WTC11 (cell line): ENCODE results near the gene GHRHR. TPM values are rescaled to one million over a fixed set of nuclear protein-coding genes. Genes with fewer than 3 reads are reported as not detected.

Experiments
- ATAC-seq: fragments of 200-7000 bp; cut with Tn5 transposase; 2 replicates; pipeline ENCODE4 v1.10.0; 2021; ENCODE audit warnings: mild to moderate bottlenecking, moderate library complexity
- CTCF ChIA-PET: fragments of 300-600 bp; sonication (Branson Sonifier 250); formaldehyde crosslinking; loops from one replicate; lab custom pipeline; 2021; ENCODE audit warnings: antibody characterized with exemption; lab: Charles Lee
- POLR2A ChIA-PET: fragments of 350-600 bp; sonication (Branson Sonifier 250); formaldehyde crosslinking; loops from one replicate; lab custom pipeline; 2021; ENCODE audit warnings: antibody characterized with exemption; lab: Charles Lee
- DNase-seq: peaks from one replicate; pipeline ENCODE4 v3.0.0; 2021; ENCODE audit warnings: low spot score
- H3K27ac Mint-ChIP-seq: 2 replicates; pipeline ENCODE4 v1.8.0; 2021; ENCODE audit warnings: mixed read lengths
- H3K27me3 Mint-ChIP-seq: 2 replicates; pipeline ENCODE4 v1.8.0; 2021; ENCODE audit warnings: low read depth, mild to moderate bottlenecking, moderate library complexity, mixed read lengths
- H3K36me3 Mint-ChIP-seq: 2 replicates; pipeline ENCODE4 v1.8.0; 2021; ENCODE audit warnings: mixed read lengths
- H3K4me1 Mint-ChIP-seq: 2 replicates; pipeline ENCODE4 v1.8.0; 2022; ENCODE audit warnings: mixed read lengths
- H3K4me3 Mint-ChIP-seq: 2 replicates; pipeline ENCODE4 v1.8.0; 2021; ENCODE audit warnings: mild to moderate bottlenecking, moderate library complexity, mixed read lengths
- H3K9me3 Mint-ChIP-seq: 2 replicates; pipeline ENCODE4 v1.8.0; 2021; ENCODE audit warnings: mixed read lengths
- ARID4B ChIP-seq: sonication (generic); formaldehyde crosslinking; IDR thresholded peaks from 2 replicates; pipeline ENCODE4 v1.8.0; 2023; ENCODE audit warnings: missing genetic modification reagents, mild to moderate bottlenecking, borderline replicate concordance
- ATF3 ChIP-seq: sonication (generic); formaldehyde crosslinking; conservative IDR thresholded peaks from 2 replicates; pipeline ENCODE4 v1.8.1; 2022; ENCODE audit warnings: mild to moderate bottlenecking, missing genetic modification reagents
- ETV6 ChIP-seq: sonication (generic); formaldehyde crosslinking; IDR thresholded peaks from 2 replicates; pipeline ENCODE4 v1.8.1; 2022; ENCODE audit warnings: mild to moderate bottlenecking, missing genetic modification reagents
- FOXK1 ChIP-seq: sonication (generic); formaldehyde crosslinking; IDR thresholded peaks from 2 replicates; pipeline ENCODE4 v1.8.0; 2022; ENCODE audit warnings: mild to moderate bottlenecking, moderate library complexity, missing genetic modification reagents
- GABPB1 ChIP-seq: sonication (generic); formaldehyde crosslinking; IDR thresholded peaks from 2 replicates; pipeline ENCODE4 v1.8.1; 2023; ENCODE audit warnings: mild to moderate bottlenecking, missing genetic modification reagents
- GRHL2 ChIP-seq: fragments of 250-450 bp; sonication (Bioruptor Pico); IDR thresholded peaks from 2 replicates; pipeline ENCODE4 v1.8.0; 2022; ENCODE audit warnings: mild to moderate bottlenecking, moderate library complexity; ENCODE audit not compliant: insufficient replicate concordance, severe bottlenecking
- KAT7 ChIP-seq: sonication (generic); formaldehyde crosslinking; IDR thresholded peaks from 2 replicates; pipeline ENCODE4 v1.8.1; 2023; ENCODE audit warnings: missing genetic modification reagents, mild to moderate bottlenecking, borderline replicate concordance
- NFE2L1 ChIP-seq: sonication (generic); formaldehyde crosslinking; IDR thresholded peaks from 2 replicates; pipeline ENCODE4 v1.8.1; 2023; ENCODE audit warnings: missing genetic modification reagents
- NR1H2 ChIP-seq: sonication (generic); formaldehyde crosslinking; IDR thresholded peaks from 2 replicates; pipeline ENCODE4 v1.9.0; 2021; ENCODE audit warnings: mild to moderate bottlenecking, moderate library complexity, missing genetic modification reagents
- SOX15 ChIP-seq: fragments of 250-450 bp; sonication (Bioruptor Pico); IDR thresholded peaks from 2 replicates; pipeline ENCODE4 v1.9.0; 2021; ENCODE audit warnings: mild to moderate bottlenecking
- ZBTB43 ChIP-seq: sonication (generic); formaldehyde crosslinking; IDR thresholded peaks from 2 replicates; pipeline ENCODE4 v1.8.1; 2023; ENCODE audit warnings: mild to moderate bottlenecking, missing genetic modification reagents
- ZNF232 ChIP-seq: sonication (generic); formaldehyde crosslinking; IDR thresholded peaks from 2 replicates; pipeline ENCODE4 v1.8.0; 2022; ENCODE audit warnings: mild to moderate bottlenecking, missing genetic modification reagents
- total RNA-seq: library from RNA; stranded (reverse); gene quantifications from 3 replicates; pipeline ENCODE4 v1.2.3, GENCODE V29; 2021
- TF ChIP-seq, protein P1 (sequence below): sonication (generic); formaldehyde crosslinking; IDR thresholded peaks from 2 replicates; pipeline ENCODE4 v1.8.0; 2022; ENCODE audit warnings: mild to moderate bottlenecking, missing genetic modification reagents
- TF ChIP-seq, protein P2 (sequence below): sonication (generic); formaldehyde crosslinking; IDR thresholded peaks from 2 replicates; pipeline ENCODE4 v1.8.1; 2022; ENCODE audit warnings: low read depth, mild to moderate bottlenecking, moderate library complexity, missing genetic modification reagents, borderline replicate concordance
- TF ChIP-seq, protein P3 (sequence below): fragments of 250-450 bp; sonication (Bioruptor Pico); IDR thresholded peaks from 2 replicates; pipeline ENCODE4 v1.9.0; 2021; ENCODE audit warnings: mild to moderate bottlenecking
- TF ChIP-seq, protein P4 (sequence below): fragments of 250-450 bp; sonication (Bioruptor Pico); conservative IDR thresholded peaks from 2 replicates; pipeline ENCODE4 v1.9.0; 2021; ENCODE audit warnings: mild to moderate bottlenecking
- TF ChIP-seq, protein P5 (sequence below): fragments of 250-450 bp; sonication (Bioruptor Pico); IDR thresholded peaks from 2 replicates; pipeline ENCODE4 v1.9.0; 2021; ENCODE audit warnings: moderate library complexity, mild to moderate bottlenecking, inconsistent platforms, borderline replicate concordance

The GHRHR gene
- total RNA-seq, 1 experiment from 2014 or later: 5.0 TPM

DNA sequence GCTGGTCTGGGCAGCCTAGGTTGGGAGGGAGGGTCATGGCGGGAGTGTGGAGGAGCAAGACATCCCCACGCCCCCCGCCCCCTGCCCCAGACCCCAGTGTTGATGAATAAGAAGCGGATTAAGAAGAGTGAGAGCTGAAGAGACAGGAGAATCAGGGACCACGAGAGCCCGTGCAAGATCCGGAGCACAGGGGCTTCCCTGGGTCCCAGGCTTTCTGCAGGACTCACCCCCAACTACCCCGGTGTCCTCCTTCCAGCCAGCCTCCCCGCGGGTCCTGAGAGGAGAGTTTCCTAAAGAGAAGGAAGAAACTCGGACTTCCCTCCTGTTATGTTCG lies 20.1 kb downstream of the GHRHR start:
- H3K9me3 Mint-ChIP-seq: no peaks in the 10 kb centered on the region
- H3K27me3 Mint-ChIP-seq: peaks cover 7% of the 10 kb centered on the region
- peak overlapping the region; percentile 51; the same call in 1 of the 2 replicates for H3K27ac Mint-ChIP-seq
- H3K4me3 Mint-ChIP-seq: peak overlapping the region; percentile 67
- no peak for TF ChIP-seq FOXK1 (CRISPR knock-in tag)
- TF ChIP-seq ATF3: no peak
- TF ChIP-seq GRHL2 (CRISPR knock-in tag): no peak
- ChIA-PET POLR2A (interaction anchor here (1.0 to 2.0 kb wide), 5 partner anchors 45 to 138 kb away, joined by 3 to 21 read pairs (median 4); no protein-coding TSS in a partner anchor), CTCF (interaction anchor here (0.6 to 12.5 kb wide), 68 partner anchors 10 to 419 kb away, joined by 3 to 882 read pairs (median 7); partner anchors contain the start of genes ADCYAP1R1 and MINDY4)
- H3K4me1 Mint-ChIP-seq: peaks cover 59% of the 10 kb centered on the region
- peak; percentile 1 for ATAC-seq
- no peaks in the 10 kb centered on the region for H3K36me3 Mint-ChIP-seq
- DNase-seq: no peak

DNA sequence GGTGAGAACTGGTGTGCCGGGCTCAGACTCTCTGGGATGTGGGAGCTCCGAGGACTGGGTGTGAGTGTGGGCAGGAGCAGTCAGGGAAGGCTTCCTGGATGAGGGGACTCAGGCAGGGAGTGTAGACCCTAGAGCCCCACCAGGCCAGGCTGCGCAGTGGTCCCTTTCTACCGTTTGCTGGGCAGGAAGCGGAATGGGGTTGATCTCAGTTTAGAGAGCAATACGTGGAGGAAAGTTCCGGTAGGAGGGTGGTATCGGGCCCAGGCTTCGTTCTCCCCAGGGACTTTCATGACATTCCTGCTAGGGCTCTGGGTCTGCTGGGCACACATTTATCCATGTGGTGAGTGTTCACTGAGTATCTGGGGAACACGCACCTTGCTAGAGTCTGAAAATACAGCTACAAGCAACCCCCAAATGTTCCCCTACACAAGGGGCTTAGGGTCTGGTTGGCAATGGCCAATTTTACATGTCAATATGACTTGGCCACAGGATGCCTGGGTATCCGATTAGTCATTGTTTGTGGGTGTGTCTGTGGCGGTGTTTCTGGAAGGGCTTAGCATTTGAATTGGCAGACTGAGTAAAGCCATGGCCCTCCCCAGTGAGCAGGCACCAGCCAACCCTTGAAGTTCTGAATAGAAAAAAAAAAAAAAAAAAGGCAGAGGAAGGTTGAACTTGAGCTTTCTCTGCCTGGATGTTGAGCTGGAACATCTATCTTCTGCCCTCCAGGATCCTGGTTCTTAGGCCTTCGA lies 20.8 kb downstream of the GHRHR start:
- peak overlapping the region; percentile 67 for H3K4me3 Mint-ChIP-seq
- H3K9me3 Mint-ChIP-seq: no peaks in the 10 kb centered on the region
- POLR2A ChIA-PET: interaction anchor here (0.6 to 2.0 kb wide), 10 partner anchors 14 to 480 kb away, joined by 3 to 21 read pairs (median 4); partner anchors contain the start of genes CRHR2 and GGCT
- TF ChIP-seq FOXK1 (CRISPR knock-in tag): peak; percentile 57; the same call in 1 of the 2 replicates
- TF ChIP-seq NR1H2 (CRISPR knock-in tag): no peak
- TF ChIP-seq NFE2L1 (CRISPR knock-in tag): 0 out of 2 replicates have a peak, but pooled peaks have one; percentile 39
- TF ChIP-seq GABPB1 (CRISPR knock-in tag): no peak
- TF ChIP-seq, protein P1, sequence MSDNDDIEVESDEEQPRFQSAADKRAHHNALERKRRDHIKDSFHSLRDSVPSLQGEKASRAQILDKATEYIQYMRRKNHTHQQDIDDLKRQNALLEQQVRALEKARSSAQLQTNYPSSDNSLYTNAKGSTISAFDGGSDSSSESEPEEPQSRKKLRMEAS (CRISPR knock-in tag): peak; percentile 38; the same call in 1 of the 2 replicates
- TF ChIP-seq, all 79 proteins: peak for 3
- Mint-ChIP-seq H3K36me3 (no peaks in the 10 kb centered on the region), H3K27me3 (peaks cover 7% of the 10 kb centered on the region), H3K27ac (peak overlapping the region; percentile 51; the same call in 1 of the 2 replicates), H3K4me1 (peaks cover 65% of the 10 kb centered on the region)
- ATAC-seq (peak; percentile 72), DNase-seq (peak; percentile 42)
- CTCF ChIA-PET: interaction anchor here (0.6 to 12.5 kb wide), 57 partner anchors 8 to 420 kb away, joined by 3 to 882 read pairs (median 8); partner anchors contain the start of genes ADCYAP1R1 and MINDY4

GRCh38 chr7:30985756-30986155 lies 22.0 kb downstream of the GHRHR start:
- Mint-ChIP-seq H3K27ac (no peak overlapping the region), H3K4me1 (peaks cover 73% of the 10 kb centered on the region), H3K36me3 (no peaks in the 10 kb centered on the region), H3K9me3 (no peaks in the 10 kb centered on the region), H3K27me3 (peaks cover 7% of the 10 kb centered on the region), H3K4me3 (no peak overlapping the region)
- ATAC-seq: no peak
- POLR2A ChIA-PET: interaction anchor here (1.0 to 1.2 kb wide), 3 partner anchors 13 to 67 kb away, joined by 4 to 5 read pairs (median 4); no protein-coding TSS in a partner anchor
- no peak for DNase-seq
- CTCF ChIA-PET: interaction anchor here (0.7 to 12.5 kb wide), 16 partner anchors 13 to 148 kb away, joined by 3 to 882 read pairs (median 22); partner anchors contain the start of gene ADCYAP1R1
- TF ChIP-seq, protein P2, sequence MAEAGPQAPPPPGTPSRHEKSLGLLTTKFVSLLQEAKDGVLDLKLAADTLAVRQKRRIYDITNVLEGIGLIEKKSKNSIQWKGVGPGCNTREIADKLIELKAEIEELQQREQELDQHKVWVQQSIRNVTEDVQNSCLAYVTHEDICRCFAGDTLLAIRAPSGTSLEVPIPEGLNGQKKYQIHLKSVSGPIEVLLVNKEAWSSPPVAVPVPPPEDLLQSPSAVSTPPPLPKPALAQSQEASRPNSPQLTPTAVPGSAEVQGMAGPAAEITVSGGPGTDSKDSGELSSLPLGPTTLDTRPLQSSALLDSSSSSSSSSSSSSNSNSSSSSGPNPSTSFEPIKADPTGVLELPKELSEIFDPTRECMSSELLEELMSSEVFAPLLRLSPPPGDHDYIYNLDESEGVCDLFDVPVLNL (CRISPR knock-in tag): no peak
- TF ChIP-seq SOX15 (no peak), ARID4B (CRISPR knock-in tag) (no peak), KAT7 (CRISPR knock-in tag) (no peak), ZBTB43 (CRISPR knock-in tag) (no peak), ZNF232 (CRISPR knock-in tag) (no peak), ETV6 (CRISPR knock-in tag) (no peak)
- TF ChIP-seq, protein P3, sequence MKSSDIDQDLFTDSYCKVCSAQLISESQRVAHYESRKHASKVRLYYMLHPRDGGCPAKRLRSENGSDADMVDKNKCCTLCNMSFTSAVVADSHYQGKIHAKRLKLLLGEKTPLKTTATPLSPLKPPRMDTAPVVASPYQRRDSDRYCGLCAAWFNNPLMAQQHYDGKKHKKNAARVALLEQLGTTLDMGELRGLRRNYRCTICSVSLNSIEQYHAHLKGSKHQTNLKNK (CRISPR knock-in tag): no peak
- TF ChIP-seq, protein P4, sequence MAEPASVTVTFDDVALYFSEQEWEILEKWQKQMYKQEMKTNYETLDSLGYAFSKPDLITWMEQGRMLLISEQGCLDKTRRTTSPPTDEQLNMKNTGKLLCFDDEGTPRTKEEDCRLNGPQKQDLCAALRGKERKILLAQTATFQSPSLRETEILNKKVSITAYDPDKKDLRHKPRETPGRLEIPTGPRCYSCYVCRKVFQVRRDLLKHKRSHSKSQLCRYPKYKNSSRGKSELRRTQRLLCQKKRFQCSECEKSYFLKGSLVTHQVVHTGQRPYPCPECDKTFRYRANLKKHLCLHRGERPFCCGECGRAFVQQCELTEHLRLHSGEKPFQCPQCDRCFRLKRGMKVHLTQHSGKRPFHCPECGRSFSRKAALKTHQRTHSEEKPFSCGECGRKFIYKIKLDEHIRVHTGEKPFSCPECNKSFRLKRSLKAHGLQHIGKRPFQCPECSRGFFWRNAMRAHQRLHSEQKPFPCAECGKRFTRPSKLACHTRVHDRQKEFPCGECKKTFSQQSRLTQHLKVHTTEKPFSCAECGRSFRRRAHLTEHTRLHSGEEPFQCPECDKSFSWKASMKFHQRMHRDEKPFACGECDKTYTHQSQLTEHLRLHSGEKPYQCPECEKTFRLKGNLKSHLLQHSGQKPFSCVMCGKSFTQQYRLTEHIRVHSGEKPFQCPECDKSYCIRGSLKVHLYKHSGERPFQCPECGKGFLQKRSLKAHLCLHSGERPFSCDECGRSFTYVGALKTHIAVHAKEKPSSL (CRISPR knock-in tag): no peak
- TF ChIP-seq, protein P5, sequence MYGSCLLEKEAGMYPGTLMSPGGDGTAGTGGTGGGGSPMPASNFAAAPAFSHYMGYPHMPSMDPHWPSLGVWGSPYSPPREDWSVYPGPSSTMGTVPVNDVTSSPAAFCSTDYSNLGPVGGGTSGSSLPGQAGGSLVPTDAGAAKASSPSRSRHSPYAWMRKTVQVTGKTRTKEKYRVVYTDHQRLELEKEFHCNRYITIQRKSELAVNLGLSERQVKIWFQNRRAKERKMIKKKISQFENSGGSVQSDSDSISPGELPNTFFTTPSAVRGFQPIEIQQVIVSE (CRISPR knock-in tag): no peak
